Right ventricle myocardium superior (tissue), 1 donor: ENCODE measurements around the gene BTC. TPM values are rescaled to one million over a fixed set of nuclear protein-coding genes. Genes with fewer than 3 reads are reported as not detected.
"Not testable (repeated sequence)": the region's sequence is repeated elsewhere in the genome, so short reads cannot be mapped to it uniquely, and the experiment has no call there.

Experiments
- ATAC-seq: fragments of 200-7000 bp; cut with Tn5 transposase; one replicate; pipeline ENCODE4 v1.9.1; 2020; ENCODE audit warnings: mild to moderate bottlenecking; ENCODE audit not compliant: poor library complexity
- DNase-seq: peaks from one replicate; pipeline ENCODE4 v3.0.0-alpha.2; 2020
- intact Hi-C: fragments of 100-400 bp; cut with DNase I; formaldehyde crosslinking; loops from one replicate; pipeline ENCODE4 v1.11.2; 2022
- total RNA-seq: library from RNA; stranded (reverse); fragmentation: NEBNext Ultra II Directional; extraction: Animal tissue kit (Norgen Biotek cat#: 25700); gene quantifications from one replicate; pipeline ENCODE4 v1.2.1, GENCODE V29; 2021
- donor health status: DM: no; HTN: yes; CAD: no; lungs with severe emphysema.

Gene BTC
- total RNA-seq, 1 donor from 2014 or later = not detected

GRCh38 chr4:74768857-74769525 is 25.3 kb downstream of the BTC start:
- no peak for ATAC-seq
- intact Hi-C loops = no loop called here
- no peak for DNase-seq

- no peak for DNase-seq
- intact Hi-C loops = no loop called here
- ATAC-seq = no peak
Measured at GRCh38 chr4:74764119-74764518, 30.2 kb downstream of the BTC start.

GRCh38 chr4:74758551-74759145 is 35.7 kb downstream of the BTC start:
- intact Hi-C loops = no loop called here
- no peak for ATAC-seq
- DNase-seq = no peak

GRCh38 chr4:74757136-74757535 is 37.2 kb downstream of the BTC start:
- no peak for ATAC-seq
- intact Hi-C loops = no loop called here

GRCh38 chr4:74755486-74755885 is 38.8 kb downstream of the BTC start:
- intact Hi-C loops = no loop called here
- DNase-seq (no peak), ATAC-seq (no peak)

More at GRCh38 chr4:74757136-74757535, 37.2 kb downstream of the BTC start:
- DNase-seq = no peak

- DNase-seq = no peak
- ATAC-seq = no peak
- intact Hi-C loops = no loop called here
Measured at GRCh38 chr4:74754218-74754617, 40.1 kb downstream of the BTC start.

- ATAC-seq (no peak), DNase-seq (no peak)
- intact Hi-C loops = no loop called here
Measured at GRCh38 chr4:74752798-74753197, 41.5 kb downstream of the BTC start.

- DNase-seq = no peak
- intact Hi-C loops = no loop called here
- ATAC-seq = no peak
Measured at GRCh38 chr4:74751856-74752255, 42.5 kb downstream of the BTC start.

- intact Hi-C loops = no loop called here
- no peak for DNase-seq
- no peak for ATAC-seq
Measured at GRCh38 chr4:74751247-74751646, 43.1 kb downstream of the BTC start.

GRCh38 chr4:74742185-74742584 is 52.1 kb downstream of the BTC start:
- DNase-seq (no peak), ATAC-seq (no peak)
- intact Hi-C loops = no loop called here

GRCh38 chr4:74738464-74739143 is 55.7 kb downstream of the BTC start:
- intact Hi-C loops = no loop called here
- no peak for DNase-seq
- ATAC-seq = no peak

- no peak for ATAC-seq
- DNase-seq = no peak
- intact Hi-C loops = no loop called here
Measured at GRCh38 chr4:74734995-74735394, 59.3 kb downstream of the BTC start.

GRCh38 chr4:74733756-74734155 is 60.6 kb downstream of the BTC start:
- ATAC-seq = no peak
- intact Hi-C loops = no loop called here
- DNase-seq = no peak

GRCh38 chr4:74724979-74725378 is 69.3 kb downstream of the BTC start:
- no peak for ATAC-seq
- no peak for DNase-seq
- intact Hi-C loops = no loop called here

- no peak for DNase-seq
- intact Hi-C loops = no loop called here
- ATAC-seq = no peak
Measured at GRCh38 chr4:74716436-74716765, 77.9 kb downstream of the BTC start.

GRCh38 chr4:74715706-74716435 is 78.5 kb downstream of the BTC start:
- intact Hi-C loops = no loop called here
- DNase-seq (no peak), ATAC-seq (no peak)

GRCh38 chr4:74714611-74715130 is 79.7 kb downstream of the BTC start:
- DNase-seq = no peak
- intact Hi-C loops = no loop called here
- ATAC-seq = no peak

- intact Hi-C loops, DNase-seq, ATAC-seq: not testable (repeated sequence)
Measured at GRCh38 chr4:74708135-74708534, 86.2 kb downstream of the BTC start.
